Adrenal gland (tissue), 12 donors: Measurements from ENCODE around the gene CFAP44. TPM values are rescaled to one million over a fixed set of nuclear protein-coding genes. Genes with fewer than 3 reads are reported as not detected.

Experiments
- DNase-seq, 7 donors: peaks; one replicate each; pipeline ENCODE4 v3.0.0-alpha.2; 2019 to 2020
- H3K27ac ChIP-seq, 5 donors: fragments of 200-600 bp; sonication (generic) in 4 of 5; 1 replicate in 3 of 5; 2 replicates in 2 of 5; pipeline versions ENCODE4 v1.5.1 to v1.8.0; 2016 to 2020; ENCODE audit warnings: mild to moderate bottlenecking in 1 of 5
- H3K27me3 ChIP-seq: fragments of 200-600 bp; 2 replicates; pipeline ENCODE4 v1.8.0; 2021
- H3K36me3 ChIP-seq, 2 donors: fragments of 200-600 bp; replicated peaks in 1 of 2; 1 replicate in 1 of 2; 2 replicates in 1 of 2; pipeline versions ENCODE4 v1.5.1 to v1.8.0; 2018 to 2022
- H3K4me1 ChIP-seq, 2 donors: fragments of 200-600 bp; replicated peaks in 1 of 2; 1 replicate in 1 of 2; 2 replicates in 1 of 2; pipeline versions ENCODE4 v1.5.1 to v1.8.0; 2018 to 2021
- H3K4me3 ChIP-seq, 4 donors: fragments of 200-600 bp; sonication (generic) in 3 of 4; one replicate each; pipeline ENCODE4 v1.5.1; 2016 to 2018
- H3K9me3 ChIP-seq, 3 donors: fragments of 200-600 bp; sonication (generic) in 1 of 3; replicated peaks in 1 of 3; 1 replicate in 2 of 3; 2 replicates in 1 of 3; pipeline versions ENCODE4 v1.5.1 to v1.8.0; 2016 to 2021
- CTCF ChIP-seq, 6 experiments: fragments of 450-650 bp in 4 of 6; fragments of 200-600 bp in 2 of 6; sonication (generic) in 1 of 6; IDR thresholded peaks; 1 replicate in 5 of 6; 2 replicates in 1 of 6; pipeline versions ENCODE4 v1.5.1 to v1.8.0; 2016 to 2021; ENCODE audit warnings: antibody characterized with exemption in 6 of 6, mild to moderate bottlenecking in 2 of 6, moderate library complexity in 1 of 6
- POLR2A ChIP-seq, 2 donors: fragments of 450-650 bp; IDR thresholded peaks; one replicate each; pipeline ENCODE4 v1.6.1; 2017; ENCODE audit warnings: antibody characterized with exemption in 2 of 2, mild to moderate bottlenecking in 2 of 2, moderate library complexity in 1 of 2
- WGBS, 4 donors: extraction: QIAGEN DNeasy Blood & Tissue Kit in 2 of 4; methylation state at CpG; one replicate each; pipeline versions ENCODE4 v1.1.5 to v1.1.7; 2013 to 2017; 5-methylcytosine and 5-hydroxymethylcytosine counted together
- intact Hi-C, 2 donors: fragments of 100-400 bp; cut with DNase I; formaldehyde crosslinking; loops; one replicate each; pipeline versions ENCODE4 v1.14.1 to v1.15.0; 2022 to 2023
- polyA plus RNA-seq, 3 donors: library from polyadenylated mRNA; stranded (reverse); fragments of 200-250 nt in 2 of 3; fragments of 350-450 nt in 1 of 3; fragmentation: Illumina TruSeq in 1 of 3; extraction: RNeasy Lipid Tissue Mini Kit (QIAGEN cat#74804) in 1 of 3; gene quantifications; one replicate each; pipeline ENCODE4 v1.2.3, GENCODE V29; 2013 to 2014
- total RNA-seq, 9 donors: library from RNA; depleted of rRNA in 4 of 9; stranded (reverse); fragments of >200 nt in 4 of 9; fragments of 120-200 nt in 1 of 9; fragmentation: NEBNext Ultra II Directional in 1 of 9; extraction: Animal tissue kit (Norgen Biotek cat#: 25700) in 1 of 9; gene quantifications; one replicate each; pipeline versions ENCODE4 v1.1.0 to v1.2.4, GENCODE V29; 2013 to 2023
- donor health status: healthy with polysubstance abuse.
- donor health status: Bipolar disorder and iron deficiency.
- donor health status: DM: yes; HTN: yes; CAD: no.
- donor health status: DM: no; HTN: no; CAD: no.
- donor health status: DM: no; HTN: no; CAD: no.
- donor health status: DM: yes; HTN: yes; CAD: no.

The CFAP44 gene
- total and polyA plus RNA-seq, 12 donors, result 0.79 to 15.3 (median 4.6) TPM

- DNase-seq, result no peak
- TF ChIP-seq POLR2A (IDR thresholded peaks at IDR 0.05) (no peak), CTCF (IDR thresholded peaks at IDR 0.05) (no peak)
- Histone ChIP-seq H3K27me3 (no peaks in the 10 kb centered on the region), H3K4me1 (no peaks in the 10 kb centered on the region), H3K9me3 (no peaks in the 10 kb centered on the region), H3K4me3 (no peak overlapping the region), H3K36me3 (no peaks in the 10 kb centered on the region), H3K27ac (no peak overlapping the region)
- intact Hi-C loops, result no loop called here
- WGBS, 4 donors, result 85 to 90% (median 86%) methylated on average over 3 of the region's 3 CpGs
Observed at GRCh38 chr3:113439606-113440005, 1.7 kb downstream of the CFAP44 start.

- intact Hi-C loops, result no loop called here
- Histone ChIP-seq H3K9me3 (no peaks in the 10 kb centered on the region), H3K36me3 (no peaks in the 10 kb centered on the region), H3K4me1 (no peaks in the 10 kb centered on the region), H3K27ac (no peak overlapping the region), H3K27me3 (no peaks in the 10 kb centered on the region), H3K4me3 (no peak overlapping the region)
- no peak for DNase-seq
- TF ChIP-seq CTCF (IDR thresholded peaks at IDR 0.05) (no peak), POLR2A (IDR thresholded peaks at IDR 0.05) (no peak)
Observed at GRCh38 chr3:113438224-113438623, 3.1 kb downstream of the CFAP44 start.

GRCh38 chr3:113437411-113437810, 3.9 kb downstream of the CFAP44 start:
- no peak for DNase-seq
- no peaks in the 10 kb centered on the region for H3K27me3 ChIP-seq
- no peaks in the 10 kb centered on the region for H3K9me3 ChIP-seq
- TF ChIP-seq POLR2A (IDR thresholded peaks at IDR 0.05), result no peak
- no peak for TF ChIP-seq CTCF (IDR thresholded peaks at IDR 0.05)
- no peaks in the 10 kb centered on the region for H3K4me1 ChIP-seq
- intact Hi-C loops, result no loop called here
- no peak overlapping the region for H3K27ac ChIP-seq
- 65 to 96% (median 74%) methylated on average over 3 of the region's 3 CpGs for WGBS, 4 donors
- H3K4me3 ChIP-seq, result no peak overlapping the region
- H3K36me3 ChIP-seq, result no peaks in the 10 kb centered on the region

GRCh38 chr3:113436809-113437208, 4.5 kb downstream of the CFAP44 start:
- intact Hi-C loops, result no loop called here
- WGBS, 4 donors, result 77 to 88% (median 81%) methylated on average over 1 of the region's 1 CpG

More at GRCh38 chr3:113436809-113437208, 4.5 kb downstream of the CFAP44 start:
- Histone ChIP-seq H3K4me3 (no peak overlapping the region), H3K27ac (no peak overlapping the region), H3K27me3 (no peaks in the 10 kb centered on the region), H3K9me3 (no peaks in the 10 kb centered on the region), H3K4me1 (no peaks in the 10 kb centered on the region), H3K36me3 (no peaks in the 10 kb centered on the region)
- TF ChIP-seq POLR2A (IDR thresholded peaks at IDR 0.05), result no peak
- no peak for TF ChIP-seq CTCF (IDR thresholded peaks at IDR 0.05)
- peak in 2 of 7 donors; percentile 13 for DNase-seq
